HEK293 (cell line): ENCODE results near the gene UNC5B.

Experiments used
- CTCF ChIA-PET: fragments of 350-600 bp; formaldehyde crosslinking; extraction: SDS; loops from one replicate; lab custom pipeline; 2021; ENCODE audit warnings: antibody characterized with exemption; lab: Yijun Ruan, JAX
- POLR2A ChIA-PET: fragments of 300-600 bp; formaldehyde crosslinking; extraction: SDS; loops from one replicate; lab custom pipeline; 2020; ENCODE audit warnings: antibody characterized with exemption, inconsistent platforms; lab: Yijun Ruan, JAX
- H3K27ac ChIP-seq: fragments of 200-500 bp; sonication (Bioruptor generic); 2 replicates; pipeline ENCODE4 v1.5.1; 2014; ENCODE audit warnings: low read depth, low read length, control low read depth, inconsistent platforms; ENCODE audit errors: extremely low read depth
- H3K36me3 ChIP-seq, 2 experiments: fragments of 200-500 bp in 1 of 2; sonication (Bioruptor generic) in 1 of 2; 1 replicate in 1 of 2; 2 replicates in 1 of 2; pipeline ENCODE4 v1.5.1; 2014 to 2017; ENCODE audit warnings: inconsistent platforms in 2 of 2, low read length in 2 of 2; ENCODE audit not compliant: control insufficient read depth in 2 of 2, insufficient read depth in 1 of 2
- H3K4me1 ChIP-seq: fragments of 200-500 bp; sonication (Bioruptor generic); 2 replicates; pipeline ENCODE4 v1.5.1; 2014; ENCODE audit warnings: mild to moderate bottlenecking, low read length, inconsistent platforms; ENCODE audit not compliant: control insufficient read depth, insufficient read depth
- H3K4me3 ChIP-seq: 2 replicates; pipeline ENCODE4 v1.5.1; 2011; ENCODE audit warnings: low read depth, mild to moderate bottlenecking, control low read depth, low read length, moderate library complexity
- H3K9me3 ChIP-seq: fragments of 200-500 bp; sonication (Bioruptor generic); 2 replicates; pipeline ENCODE4 v1.5.1; 2014; ENCODE audit warnings: low read depth, low read length, inconsistent platforms; ENCODE audit not compliant: control insufficient read depth, insufficient read depth
- GLI4 ChIP-seq: fragments of 450-650 bp; formaldehyde crosslinking; IDR thresholded peaks from 2 replicates; pipeline ENCODE4 v1.5.1; 2016; ENCODE audit warnings: missing biosample characterization, missing genetic modification characterization
- HOXD13 ChIP-seq: sonication (generic); formaldehyde crosslinking; IDR thresholded peaks from 2 replicates; pipeline ENCODE4 v1.8.0; 2022; ENCODE audit warnings: missing genetic modification reagents, borderline replicate concordance
- YY1 ChIP-seq: fragments of 450-650 bp; formaldehyde crosslinking; IDR thresholded peaks from 2 replicates; pipeline ENCODE4 v1.5.1; 2018; ENCODE audit warnings: missing biosample characterization, missing genetic modification characterization
- YY2 ChIP-seq: fragments of 450-650 bp; formaldehyde crosslinking; IDR thresholded peaks from 2 replicates; pipeline ENCODE4 v1.5.1; 2016; ENCODE audit warnings: missing biosample characterization, missing genetic modification characterization
- ZFP3 ChIP-seq: fragments of 450-650 bp; formaldehyde crosslinking; IDR thresholded peaks from 2 replicates; pipeline ENCODE4 v1.5.1; 2016; ENCODE audit warnings: low read depth, missing biosample characterization, missing genetic modification characterization
- ZFP41 ChIP-seq: fragments of 450-650 bp; formaldehyde crosslinking; IDR thresholded peaks from 2 replicates; pipeline ENCODE4 v1.5.1; 2016; ENCODE audit warnings: missing biosample characterization, missing genetic modification characterization, borderline replicate concordance
- ZNF121 ChIP-seq: fragments of 450-650 bp; formaldehyde crosslinking; IDR thresholded peaks from 2 replicates; pipeline ENCODE4 v1.5.1; 2016; ENCODE audit warnings: missing biosample characterization, missing genetic modification characterization
- ZNF155 ChIP-seq: fragments of 450-650 bp; formaldehyde crosslinking; IDR thresholded peaks from 2 replicates; pipeline ENCODE4 v1.5.1; 2016; ENCODE audit warnings: missing biosample characterization, missing genetic modification characterization
- ZNF211 ChIP-seq: fragments of 450-650 bp; formaldehyde crosslinking; IDR thresholded peaks from 2 replicates; pipeline ENCODE4 v1.5.1; 2016; ENCODE audit warnings: low read depth, missing biosample characterization, missing genetic modification characterization
- ZNF302 ChIP-seq: fragments of 450-650 bp; formaldehyde crosslinking; IDR thresholded peaks from 2 replicates; pipeline ENCODE4 v1.5.1; 2016; ENCODE audit warnings: missing biosample characterization, missing genetic modification characterization, low read depth
- ZNF391 ChIP-seq: fragments of 450-650 bp; formaldehyde crosslinking; IDR thresholded peaks from 2 replicates; pipeline ENCODE4 v1.5.1; 2016; ENCODE audit warnings: low read depth, missing biosample characterization, missing genetic modification characterization, borderline replicate concordance
- ZNF426 ChIP-seq: fragments of 450-650 bp; formaldehyde crosslinking; IDR thresholded peaks from 2 replicates; pipeline ENCODE4 v1.5.1; 2017; ENCODE audit warnings: missing biosample characterization, missing genetic modification characterization, mild to moderate bottlenecking, inconsistent platforms, moderate library complexity
- ZNF518A ChIP-seq: fragments of 450-650 bp; formaldehyde crosslinking; conservative IDR thresholded peaks from 2 replicates; pipeline ENCODE4 v1.5.1; 2016; ENCODE audit warnings: low read depth, missing biosample characterization, missing genetic modification characterization
- ZNF629 ChIP-seq: fragments of 450-650 bp; formaldehyde crosslinking; IDR thresholded peaks from 2 replicates; pipeline ENCODE4 v1.5.1; 2017; ENCODE audit warnings: missing biosample characterization, missing genetic modification characterization
- ZNF776 ChIP-seq: fragments of 450-650 bp; formaldehyde crosslinking; IDR thresholded peaks from 2 replicates; pipeline ENCODE4 v1.5.0; 2017; ENCODE audit warnings: missing biosample characterization, missing genetic modification characterization, borderline replicate concordance
- ZNF837 ChIP-seq: fragments of 450-650 bp; formaldehyde crosslinking; IDR thresholded peaks from 2 replicates; pipeline ENCODE4 v1.5.1; 2016; ENCODE audit warnings: missing biosample characterization, missing genetic modification characterization
- ZSCAN18 ChIP-seq: fragments of 450-650 bp; formaldehyde crosslinking; IDR thresholded peaks from 2 replicates; pipeline ENCODE4 v1.5.1; 2016; ENCODE audit warnings: missing biosample characterization, missing genetic modification characterization
- TF ChIP-seq, protein P1 (sequence below): fragments of 450-650 bp; formaldehyde crosslinking; IDR thresholded peaks from 2 replicates; pipeline ENCODE4 v1.5.1; 2016; ENCODE audit warnings: missing biosample characterization, missing genetic modification characterization, low read depth
- TF ChIP-seq, protein P2 (sequence below): fragments of 450-650 bp; formaldehyde crosslinking; optimal IDR thresholded peaks from 2 replicates; pipeline ENCODE3; 2016; ENCODE audit warnings: missing biosample characterization, mild to moderate bottlenecking, missing genetic modification characterization

The UNC5B gene

DNA sequence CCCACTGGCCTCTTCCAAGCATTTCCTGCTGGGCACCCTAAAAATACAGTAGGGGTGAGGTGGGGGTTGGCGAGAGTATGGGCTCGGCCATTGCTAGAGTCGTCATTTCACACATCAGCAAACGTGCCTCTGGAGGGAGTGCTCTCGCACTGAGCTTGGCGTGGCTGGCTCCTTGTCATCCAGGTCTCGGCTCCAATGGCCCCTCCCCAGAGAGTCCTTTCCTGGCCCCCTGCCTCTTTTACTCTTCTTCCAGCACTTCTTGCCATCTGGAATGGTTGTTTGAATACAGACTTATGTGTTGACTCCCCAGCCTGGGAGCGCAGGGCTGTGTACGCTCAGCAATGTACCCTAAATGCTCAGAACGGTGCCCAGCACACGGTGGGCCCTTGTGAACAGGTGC lies 18.8 kb downstream of the UNC5B start (continued):
- TF ChIP-seq, protein P1, sequence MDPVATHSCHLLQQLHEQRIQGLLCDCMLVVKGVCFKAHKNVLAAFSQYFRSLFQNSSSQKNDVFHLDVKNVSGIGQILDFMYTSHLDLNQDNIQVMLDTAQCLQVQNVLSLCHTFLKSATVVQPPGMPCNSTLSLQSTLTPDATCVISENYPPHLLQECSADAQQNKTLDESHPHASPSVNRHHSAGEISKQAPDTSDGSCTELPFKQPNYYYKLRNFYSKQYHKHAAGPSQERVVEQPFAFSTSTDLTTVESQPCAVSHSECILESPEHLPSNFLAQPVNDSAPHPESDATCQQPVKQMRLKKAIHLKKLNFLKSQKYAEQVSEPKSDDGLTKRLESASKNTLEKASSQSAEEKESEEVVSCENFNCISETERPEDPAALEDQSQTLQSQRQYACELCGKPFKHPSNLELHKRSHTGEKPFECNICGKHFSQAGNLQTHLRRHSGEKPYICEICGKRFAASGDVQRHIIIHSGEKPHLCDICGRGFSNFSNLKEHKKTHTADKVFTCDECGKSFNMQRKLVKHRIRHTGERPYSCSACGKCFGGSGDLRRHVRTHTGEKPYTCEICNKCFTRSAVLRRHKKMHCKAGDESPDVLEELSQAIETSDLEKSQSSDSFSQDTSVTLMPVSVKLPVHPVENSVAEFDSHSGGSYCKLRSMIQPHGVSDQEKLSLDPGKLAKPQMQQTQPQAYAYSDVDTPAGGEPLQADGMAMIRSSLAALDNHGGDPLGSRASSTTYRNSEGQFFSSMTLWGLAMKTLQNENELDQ (tag by site-specific recombination): no peak
- TF ChIP-seq ZNF302 (tag by site-specific recombination) (no peak), YY2 (tag by site-specific recombination) (no peak), ZNF391 (tag by site-specific recombination) (no peak), ZNF121 (tag by site-specific recombination) (no peak), ZNF426 (no peak), GLI4 (tag by site-specific recombination) (no peak), ZNF155 (tag by site-specific recombination) (no peak), YY1 (tag by site-specific recombination) (no peak), ZFP41 (tag by site-specific recombination) (no peak), ZNF518A (no peak), ZNF776 (tag by site-specific recombination) (no peak)
- TF ChIP-seq, all 188 proteins: peak for 0

- Histone ChIP-seq H3K4me3 (no peak overlapping the region), H3K27ac (no peak overlapping the region), H3K4me1 (peaks cover 53% of the 10 kb centered on the region), H3K36me3 (no peaks in the 10 kb centered on the region), H3K9me3 (no peaks in the 10 kb centered on the region)
- POLR2A ChIA-PET: no interaction called here
- CTCF ChIA-PET: interaction anchor here (0.6 to 0.7 kb wide), 4 partner anchors 8 to 761 kb away, joined by 3 read pairs; no protein-coding TSS in a partner anchor
- TF ChIP-seq ZNF211 (tag by site-specific recombination) (no peak), HOXD13 (CRISPR knock-in tag) (no peak), ZSCAN18 (tag by site-specific recombination) (no peak), GLI4 (tag by site-specific recombination) (no peak), ZNF302 (tag by site-specific recombination) (no peak), ZNF629 (tag by site-specific recombination) (peak; percentile 82), ZNF837 (tag by site-specific recombination) (no peak), ZFP3 (tag by site-specific recombination) (no peak), ZNF518A (no peak)
- TF ChIP-seq, protein P2, sequence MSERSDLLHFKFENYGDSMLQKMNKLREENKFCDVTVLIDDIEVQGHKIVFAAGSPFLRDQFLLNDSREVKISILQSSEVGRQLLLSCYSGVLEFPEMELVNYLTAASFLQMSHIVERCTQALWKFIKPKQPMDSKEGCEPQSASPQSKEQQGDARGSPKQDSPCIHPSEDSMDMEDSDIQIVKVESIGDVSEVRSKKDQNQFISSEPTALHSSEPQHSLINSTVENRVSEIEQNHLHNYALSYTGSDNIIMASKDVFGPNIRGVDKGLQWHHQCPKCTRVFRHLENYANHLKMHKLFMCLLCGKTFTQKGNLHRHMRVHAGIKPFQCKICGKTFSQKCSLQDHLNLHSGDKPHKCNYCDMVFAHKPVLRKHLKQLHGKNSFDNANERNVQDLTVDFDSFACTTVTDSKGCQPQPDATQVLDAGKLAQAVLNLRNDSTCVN (tag by site-specific recombination): no peak
Observed at GRCh38 chr10:71232089-71232998, 20.0 kb downstream of the UNC5B start.
